ENCODE results near the gene RPL23.

RPL23 gene

GRCh38 chr17:38871247-38872015 is 17.9 kb upstream of the RPL23 start:
- peak overlapping the region; percentile 86 for H3K4me2 ChIP-seq (ENCODE audit: low read length)
- H3K36me3 ChIP-seq (ENCODE audit: control insufficient read depth, insufficient read depth, low read length) = no peaks in the 10 kb centered on the region
- H3K79me2 ChIP-seq = peaks cover 16% of the 10 kb centered on the region
- H2AFZ ChIP-seq = peak overlapping the region; percentile 34
- peaks cover 17% of the 10 kb centered on the region for H3K4me1 ChIP-seq
- H3K4me3 ChIP-seq (ENCODE audit: low read depth, low read length) = peak overlapping the region; percentile 99
- no peak for TF ChIP-seq CTCF (IDR thresholded peaks at IDR 0.05)
- H3K27me3 ChIP-seq (ENCODE audit: control insufficient read depth, insufficient read depth, low read length) = no peaks in the 10 kb centered on the region
- peak overlapping the region; percentile 56 for H3K27ac ChIP-seq
- no peaks in the 10 kb centered on the region for H3K9me3 ChIP-seq (ENCODE audit: control insufficient read depth, low read length)
- no peak overlapping the region for H3K9ac ChIP-seq

DNA sequence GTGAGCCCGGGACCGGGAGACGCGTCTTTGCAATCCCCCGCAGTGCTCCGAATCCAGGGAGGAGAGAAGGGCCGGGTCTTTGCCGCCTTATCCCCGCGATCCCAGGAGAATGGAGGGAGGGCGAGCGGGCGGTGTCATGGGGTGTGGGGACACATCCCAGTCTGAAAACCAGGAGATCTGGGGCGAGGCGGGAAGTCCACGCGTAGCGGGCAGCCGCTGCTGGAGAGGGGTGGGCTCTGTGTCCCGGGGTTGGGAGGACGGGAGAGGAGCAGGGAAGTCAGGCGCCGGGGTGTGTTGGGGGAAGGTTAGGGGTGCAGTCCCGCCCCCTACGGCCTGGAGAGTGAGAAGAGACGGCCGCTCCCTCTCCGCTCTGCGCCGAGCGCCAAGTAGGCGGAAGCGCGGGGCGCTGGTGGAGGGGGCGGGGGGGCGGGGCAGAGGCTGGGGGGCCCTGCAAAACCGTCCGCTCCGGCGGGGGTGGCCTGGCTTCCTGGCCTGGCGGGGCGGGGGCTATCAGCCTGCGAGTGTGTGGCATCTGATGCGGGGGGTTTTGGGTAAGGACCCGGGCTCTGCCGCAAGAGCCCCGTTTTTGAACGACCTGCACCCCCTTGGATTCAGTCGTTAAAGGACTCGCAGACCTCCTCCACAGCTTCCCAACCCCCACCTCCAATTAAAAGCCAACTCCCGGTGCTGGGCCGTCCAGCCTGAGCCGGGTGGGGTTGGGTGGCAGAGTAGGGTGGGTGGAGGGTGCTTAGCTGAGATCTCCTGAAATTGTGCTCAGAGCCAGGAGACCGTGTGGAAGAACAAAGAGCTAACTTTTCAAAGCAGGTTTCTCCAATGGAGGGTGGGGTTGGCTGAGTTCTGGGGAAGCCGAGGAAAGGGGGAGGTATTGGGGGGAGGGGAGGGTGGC is 17.0 kb upstream of the RPL23 start:
- peaks cover 17% of the 10 kb centered on the region for H3K4me1 ChIP-seq
- peak overlapping the region; percentile 95 for H3K4me2 ChIP-seq (ENCODE audit: low read length)
- H3K9me3 ChIP-seq (ENCODE audit: control insufficient read depth, low read length) = no peaks in the 10 kb centered on the region
- H3K9ac ChIP-seq = peak overlapping the region; percentile 96
- H3K27me3 ChIP-seq (ENCODE audit: control insufficient read depth, insufficient read depth, low read length) = no peaks in the 10 kb centered on the region
- H2AFZ ChIP-seq = peak overlapping the region; percentile 75
- peak overlapping the region; percentile 99 for H3K4me3 ChIP-seq (ENCODE audit: low read depth, low read length)
- H3K27ac ChIP-seq = peak overlapping the region; percentile 78
- H3K79me2 ChIP-seq = peaks cover 16% of the 10 kb centered on the region
- H3K36me3 ChIP-seq (ENCODE audit: control insufficient read depth, insufficient read depth, low read length) = no peaks in the 10 kb centered on the region
- TF ChIP-seq CTCF (IDR thresholded peaks at IDR 0.05) = no peak

DNA sequence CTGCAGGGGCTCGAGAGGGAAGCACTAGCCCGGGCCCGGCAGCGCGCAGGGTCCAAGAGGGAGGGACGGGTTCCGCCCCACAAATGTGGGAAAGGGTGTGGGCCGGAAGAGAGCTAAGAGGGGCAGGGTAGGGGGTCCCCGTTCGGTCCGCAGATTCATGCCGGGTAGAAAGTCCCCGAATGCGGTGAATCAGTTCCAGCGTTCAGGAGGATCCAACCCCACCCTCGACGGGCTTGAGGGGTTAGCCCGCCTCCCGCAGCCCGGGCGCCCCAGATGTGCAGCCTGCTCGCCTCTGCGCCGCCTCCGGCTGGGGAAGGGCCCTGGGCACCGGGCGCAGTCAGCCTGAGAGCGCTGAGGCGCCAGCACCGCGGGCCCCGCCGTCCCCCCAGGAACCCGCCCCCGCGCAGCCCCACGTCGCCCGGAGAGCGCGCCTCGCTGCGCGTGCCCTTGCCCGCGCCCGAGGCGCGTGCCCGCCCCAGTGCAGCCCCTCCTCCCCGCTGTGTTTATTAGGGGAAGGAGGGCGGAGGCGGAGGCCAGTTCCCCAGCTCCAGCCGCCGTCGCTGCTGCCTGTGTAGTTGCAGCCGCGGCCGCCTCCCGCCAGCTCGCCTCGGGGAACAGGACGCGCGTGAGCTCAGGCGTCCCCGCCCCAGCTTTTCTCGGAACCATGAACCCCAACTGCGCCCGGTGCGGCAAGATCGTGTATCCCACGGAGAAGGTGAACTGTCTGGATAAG is 16.2 kb upstream of the RPL23 start, which contains the start of gene LASP1:
TSS of gene LASP1 (plus strand) at position 533 of the 733 bp plus-strand sequence. CDS start at position 665, 132 bp downstream.
- Histone ChIP-seq H3K4me3 (ENCODE audit: low read depth, low read length) (peak within 1 kb of the TSS; percentile 99), H3K79me2 (peaks cover 14% of the 10 kb centered on the region), H3K4me1 (peaks cover 17% of the 10 kb centered on the region), H3K27me3 (ENCODE audit: control insufficient read depth, insufficient read depth, low read length) (no peaks in the 10 kb centered on the region), H3K9ac (peak within 1 kb of the TSS; percentile 96), H3K36me3 (ENCODE audit: control insufficient read depth, insufficient read depth, low read length) (no peaks in the 10 kb centered on the region), H3K9me3 (ENCODE audit: control insufficient read depth, low read length) (no peaks in the 10 kb centered on the region), H3K4me2 (ENCODE audit: low read length) (peak within 1 kb of the TSS; percentile 95), H2AFZ (peak within 1 kb of the TSS; percentile 75), H3K27ac (peak within 1 kb of the TSS; percentile 78)
- no peak for TF ChIP-seq CTCF (IDR thresholded peaks at IDR 0.05)

DNA sequence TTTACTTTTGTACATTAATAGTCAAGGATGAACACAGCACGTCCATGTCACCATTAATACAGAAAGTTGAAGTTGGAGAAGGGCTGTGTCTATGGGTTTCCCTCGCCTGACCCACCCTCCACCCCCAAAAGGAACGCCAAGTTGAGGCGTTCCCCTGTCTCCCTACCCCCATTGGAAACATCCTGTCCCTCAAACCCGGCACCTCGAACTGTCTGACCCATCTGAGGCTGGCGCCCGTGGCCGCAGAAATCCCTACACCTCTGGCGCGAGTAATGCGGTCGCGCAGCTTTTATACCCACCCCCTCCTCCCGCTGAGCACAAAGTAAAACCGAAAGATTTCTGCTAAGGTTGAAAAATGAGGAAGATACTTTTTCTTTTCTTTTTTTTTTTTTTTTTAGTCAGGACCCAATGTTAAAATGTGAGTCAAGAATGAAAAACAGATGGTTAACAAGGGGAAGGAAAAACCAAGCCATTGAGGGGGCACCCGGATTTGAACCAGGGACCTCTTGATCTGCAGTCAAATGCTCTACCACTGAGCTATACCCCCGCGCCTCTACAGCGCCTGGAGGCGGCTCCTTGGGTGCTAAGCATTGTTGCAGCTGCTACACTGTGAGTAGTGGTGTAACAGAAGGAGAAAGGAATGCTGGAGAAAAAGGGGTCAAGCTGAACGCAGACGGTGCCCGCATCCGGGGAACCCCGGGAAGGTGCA is 15.4 kb upstream of the RPL23 start:
- Histone ChIP-seq H3K9ac (no peak overlapping the region), H3K79me2 (peaks cover 10% of the 10 kb centered on the region), H3K4me1 (peaks cover 11% of the 10 kb centered on the region), H3K27ac (peak overlapping the region; percentile 78), H3K27me3 (ENCODE audit: control insufficient read depth, insufficient read depth, low read length) (no peaks in the 10 kb centered on the region), H3K4me3 (ENCODE audit: low read depth, low read length) (peak overlapping the region; percentile 99), H3K4me2 (ENCODE audit: low read length) (peak overlapping the region; percentile 95), H3K9me3 (ENCODE audit: control insufficient read depth, low read length) (no peaks in the 10 kb centered on the region), H2AFZ (peak overlapping the region; percentile 75), H3K36me3 (ENCODE audit: control insufficient read depth, insufficient read depth, low read length) (no peaks in the 10 kb centered on the region)
- TF ChIP-seq CTCF (IDR thresholded peaks at IDR 0.05) = no peak
